Measurements from ENCODE around the gene CTSA.

The CTSA gene

DNA sequence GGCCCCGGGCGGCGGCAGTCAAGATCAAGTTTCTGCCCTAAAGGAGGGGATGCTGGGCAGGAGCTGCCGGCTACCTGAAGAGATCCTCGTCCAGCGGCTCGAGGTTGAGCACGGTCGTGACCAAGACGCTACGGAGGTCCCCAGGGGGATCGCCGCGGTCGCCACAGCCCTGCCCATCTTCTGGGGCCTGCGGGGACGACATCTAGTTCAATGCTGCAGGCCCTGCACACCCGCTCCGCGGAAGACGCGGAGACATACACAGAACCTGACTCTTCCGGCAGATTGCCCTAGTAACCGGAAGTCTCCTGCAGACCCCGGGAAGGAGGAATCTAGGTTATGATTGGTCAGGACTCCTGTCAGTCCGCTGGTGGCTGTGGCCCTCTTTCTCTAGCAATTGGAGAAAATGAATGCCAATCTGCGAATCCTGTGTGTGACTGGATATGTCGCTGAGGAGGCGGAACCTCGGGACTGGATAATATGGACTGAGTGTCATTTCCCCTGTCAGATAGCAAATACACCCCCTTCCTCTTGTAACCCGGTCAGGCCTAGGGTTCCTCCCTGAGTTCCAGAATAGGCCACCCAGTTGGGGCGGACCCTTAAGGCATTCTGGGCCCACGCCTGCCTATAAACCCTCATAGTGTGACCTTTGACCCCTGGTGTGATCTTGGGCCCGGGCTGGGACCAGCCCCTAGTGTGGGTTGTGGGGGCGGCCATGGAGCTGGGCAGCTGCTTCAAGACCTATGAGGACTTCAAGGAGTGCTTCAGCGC is 33.8 kb upstream of the CTSA start, which contains the start of the genes ACOT8 and ZSWIM3:
Gene ACOT8, minus strand, starts transcription at position 279 of the 768 bp plus-strand sequence. Its CDS starts 77 bp downstream, at position 202.
Gene ZSWIM3, plus strand, starts transcription at position 501 of the 768 bp plus-strand sequence. Its CDS starts 212 bp downstream, at position 713.
- TF ChIP-seq, protein P1, sequence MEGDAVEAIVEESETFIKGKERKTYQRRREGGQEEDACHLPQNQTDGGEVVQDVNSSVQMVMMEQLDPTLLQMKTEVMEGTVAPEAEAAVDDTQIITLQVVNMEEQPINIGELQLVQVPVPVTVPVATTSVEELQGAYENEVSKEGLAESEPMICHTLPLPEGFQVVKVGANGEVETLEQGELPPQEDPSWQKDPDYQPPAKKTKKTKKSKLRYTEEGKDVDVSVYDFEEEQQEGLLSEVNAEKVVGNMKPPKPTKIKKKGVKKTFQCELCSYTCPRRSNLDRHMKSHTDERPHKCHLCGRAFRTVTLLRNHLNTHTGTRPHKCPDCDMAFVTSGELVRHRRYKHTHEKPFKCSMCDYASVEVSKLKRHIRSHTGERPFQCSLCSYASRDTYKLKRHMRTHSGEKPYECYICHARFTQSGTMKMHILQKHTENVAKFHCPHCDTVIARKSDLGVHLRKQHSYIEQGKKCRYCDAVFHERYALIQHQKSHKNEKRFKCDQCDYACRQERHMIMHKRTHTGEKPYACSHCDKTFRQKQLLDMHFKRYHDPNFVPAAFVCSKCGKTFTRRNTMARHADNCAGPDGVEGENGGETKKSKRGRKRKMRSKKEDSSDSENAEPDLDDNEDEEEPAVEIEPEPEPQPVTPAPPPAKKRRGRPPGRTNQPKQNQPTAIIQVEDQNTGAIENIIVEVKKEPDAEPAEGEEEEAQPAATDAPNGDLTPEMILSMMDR (IDR thresholded peaks at IDR 0.05; ENCODE audit: low read depth, low read length, missing control alignments): no peak
- DNase-seq (ENCODE audit: extremely low read depth, low read depth): peak; percentile 100
- H3K4me3 ChIP-seq (replicated peaks; ENCODE audit: low read depth, low read length): peak within 1 kb of the TSS; percentile 85

- TF ChIP-seq, protein P1 (IDR thresholded peaks at IDR 0.05; ENCODE audit: low read depth, low read length, missing control alignments): no peak
- DNase-seq (ENCODE audit: extremely low read depth, low read depth): no peak
- peak overlapping the region; percentile 85 for H3K4me3 ChIP-seq (replicated peaks; ENCODE audit: low read depth, low read length)
Measured at GRCh38 chr20:45857882-45858216, 33.3 kb upstream of the CTSA start.

- TF ChIP-seq, protein P1 (IDR thresholded peaks at IDR 0.05; ENCODE audit: low read depth, low read length, missing control alignments): no peak
- no peak overlapping the region for H3K4me3 ChIP-seq (replicated peaks; ENCODE audit: low read depth, low read length)
- no peak for DNase-seq (ENCODE audit: extremely low read depth, low read depth)
Measured at GRCh38 chr20:45859916-45860315, 31.2 kb upstream of the CTSA start.

DNA sequence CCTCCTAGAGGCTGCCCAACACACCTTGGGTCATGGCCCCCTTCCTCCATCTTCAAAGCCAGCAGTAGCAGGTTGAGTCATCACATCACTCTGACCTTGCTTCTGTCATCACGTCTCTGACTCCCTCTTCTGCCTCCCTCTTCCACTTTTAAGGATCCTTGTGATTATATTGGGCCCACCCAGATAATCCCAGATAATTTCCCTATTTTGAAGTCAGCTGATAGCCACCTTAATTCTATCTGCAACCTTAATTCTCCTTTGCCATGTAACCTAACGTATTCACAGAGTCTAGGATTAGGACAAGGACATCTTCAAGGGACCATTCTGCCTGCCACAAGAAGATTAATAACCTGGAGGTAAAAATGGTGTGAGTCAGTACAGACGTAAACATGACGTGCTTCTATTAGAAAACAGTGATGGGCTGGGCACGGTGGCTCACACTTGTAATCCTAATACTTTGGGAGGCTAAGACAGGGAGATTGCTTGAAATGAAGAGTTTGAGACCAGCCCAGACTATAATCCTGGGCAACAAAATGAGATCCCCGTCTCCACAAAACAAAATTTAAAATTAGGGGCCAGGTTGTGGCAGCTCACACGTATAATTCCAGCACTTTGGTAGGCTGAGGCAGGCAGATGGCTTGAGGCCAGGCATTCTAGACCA is 30.4 kb upstream of the CTSA start:
- DNase-seq (ENCODE audit: extremely low read depth, low read depth): no peak
- H3K4me3 ChIP-seq (replicated peaks; ENCODE audit: low read depth, low read length): no peak overlapping the region
- TF ChIP-seq, protein P1 (IDR thresholded peaks at IDR 0.05; ENCODE audit: low read depth, low read length, missing control alignments): no peak

DNA sequence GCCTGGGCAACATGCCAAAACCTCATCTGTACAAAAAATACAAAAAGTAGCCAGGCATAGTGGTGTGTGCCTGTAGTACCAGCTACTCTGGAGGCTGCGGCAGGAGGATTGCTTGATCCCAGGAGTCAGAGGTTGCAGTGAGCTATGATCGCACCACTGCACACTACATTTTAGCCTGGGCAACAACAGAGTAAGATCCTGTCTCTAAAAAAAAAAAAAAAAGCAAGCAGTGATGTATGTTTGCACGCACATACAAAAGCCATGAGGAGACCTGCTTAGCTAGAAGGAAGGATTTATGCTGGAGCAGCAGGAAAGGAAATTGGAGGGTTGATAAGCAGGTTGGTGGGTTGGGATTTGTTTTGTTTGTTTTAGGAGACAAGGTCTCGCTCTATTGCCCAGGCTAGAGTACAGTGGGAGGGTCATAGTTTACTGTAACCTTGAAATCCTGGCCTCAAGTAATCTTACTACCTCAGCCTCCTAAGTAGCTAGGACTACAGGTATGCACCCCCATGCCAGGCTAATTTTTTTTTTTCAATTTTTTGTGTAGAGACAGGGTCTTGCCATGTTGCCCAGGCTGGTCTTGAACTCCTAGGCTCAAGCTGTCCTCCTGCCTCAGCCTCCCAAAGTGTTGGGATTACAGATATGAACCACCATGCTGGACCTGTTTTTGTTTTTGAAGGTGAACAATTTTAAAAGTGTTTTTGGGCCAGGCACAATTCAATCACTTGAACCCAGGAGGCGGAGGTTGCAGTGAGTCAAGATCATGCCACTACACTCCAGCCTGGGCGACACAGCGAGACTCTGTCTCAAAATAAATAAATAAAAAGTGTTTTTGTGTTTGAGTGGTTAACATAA is 29.7 kb upstream of the CTSA start:
- H3K4me3 ChIP-seq (replicated peaks; ENCODE audit: low read depth, low read length): no peak overlapping the region
- TF ChIP-seq, protein P1 (IDR thresholded peaks at IDR 0.05; ENCODE audit: low read depth, low read length, missing control alignments): no peak
- no peak for DNase-seq (ENCODE audit: extremely low read depth, low read depth)
